GM20431 (cell line): Measurements from ENCODE around the gene KIAA0930.

Source experiments
- in situ Hi-C: fragments of 300-500 bp; cut with MseI, MboI; formaldehyde crosslinking; loops from one replicate; pipeline ENCODE4 v1.15.0; 2020; ENCODE audit warnings: low sequenced_read_pairs; ENCODE audit not compliant: unreplicated experiment

Gene KIAA0930

DNA sequence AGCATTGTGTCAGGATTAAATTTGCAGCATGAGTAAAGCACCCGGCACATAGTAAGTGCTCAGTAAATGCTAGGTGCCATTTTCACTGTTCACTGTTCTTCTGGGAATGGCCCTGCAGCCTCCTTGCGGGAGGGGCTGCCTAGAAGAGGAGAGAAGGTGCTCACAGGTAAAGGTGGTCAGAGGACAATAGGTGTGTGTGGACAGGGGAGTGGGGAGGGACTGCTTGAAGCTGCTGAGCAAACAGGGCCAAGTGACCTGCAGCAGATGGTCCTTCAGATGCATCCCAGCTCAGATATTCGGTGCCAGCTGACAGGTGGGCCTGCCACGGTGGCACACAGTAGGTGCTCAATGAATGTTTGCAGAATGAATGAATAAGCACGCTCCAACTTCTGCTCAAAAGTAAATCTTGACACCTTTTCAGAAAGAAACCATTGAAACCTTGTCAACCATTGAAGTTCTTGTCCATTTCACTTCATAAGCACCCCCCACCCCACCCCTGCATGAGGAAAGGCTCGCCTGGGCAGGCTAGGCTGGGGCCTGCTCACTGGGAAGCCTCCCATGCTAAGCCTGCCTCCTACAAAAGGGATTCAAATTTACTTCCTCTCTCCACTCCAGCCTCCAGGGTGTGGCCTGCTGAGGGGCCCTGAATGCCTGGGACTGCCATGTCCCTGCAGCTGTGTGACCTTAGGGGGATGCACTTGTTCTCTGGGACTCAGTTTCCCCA, 1.6 kb downstream of the KIAA0930 start:
- in situ Hi-C loops = no loop called here

DNA sequence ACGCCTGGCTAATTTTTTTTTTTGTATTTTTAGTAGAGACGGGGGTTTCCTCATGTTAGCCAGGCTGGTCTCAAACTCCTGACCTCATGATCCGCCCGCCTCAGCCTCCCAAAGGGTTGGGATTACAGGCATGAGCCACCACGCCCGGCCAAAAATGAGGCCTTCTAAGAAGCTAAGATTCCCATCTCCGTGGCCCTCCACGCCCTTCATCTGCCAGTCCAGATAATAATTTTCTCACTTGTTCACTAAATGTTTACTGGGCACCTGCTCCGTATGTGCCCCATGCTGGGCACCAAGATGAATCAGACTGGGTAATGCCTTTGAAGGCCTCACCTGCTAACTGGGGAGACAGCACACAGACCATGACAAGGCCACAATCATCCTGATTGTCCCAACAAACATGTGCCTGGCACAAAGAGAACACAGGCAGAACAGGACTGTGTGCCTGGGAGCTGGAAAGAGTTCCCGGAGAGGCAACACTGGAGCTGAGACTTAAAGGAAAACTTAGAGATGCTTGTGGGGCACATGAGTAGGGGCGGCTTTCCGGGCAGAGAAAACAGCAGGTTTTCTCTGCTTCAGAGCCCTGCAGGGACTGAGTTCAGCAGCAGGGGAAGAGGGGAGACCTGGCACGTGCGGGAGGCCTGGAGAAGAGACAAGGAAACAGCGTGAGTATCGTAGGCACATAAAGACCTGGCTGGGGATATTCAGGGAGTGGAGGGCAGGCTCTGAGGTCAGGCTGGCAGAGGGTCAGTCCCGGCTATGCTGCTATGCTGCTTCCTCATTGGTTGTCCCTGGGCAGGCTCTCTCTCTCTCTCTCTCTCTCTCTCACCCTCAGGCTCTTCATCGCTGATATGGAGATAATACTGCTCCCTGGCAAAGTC, 2.4 kb downstream of the KIAA0930 start:
- in situ Hi-C loops = no loop called here

- in situ Hi-C loops = no loop called here
These were observed 3.4 kb downstream of the KIAA0930 start for GRCh38 chr22:45237065-45237990.

GRCh38 chr22:45235851-45236342, 4.8 kb downstream of the KIAA0930 start:
- in situ Hi-C loops = no loop called here

DNA sequence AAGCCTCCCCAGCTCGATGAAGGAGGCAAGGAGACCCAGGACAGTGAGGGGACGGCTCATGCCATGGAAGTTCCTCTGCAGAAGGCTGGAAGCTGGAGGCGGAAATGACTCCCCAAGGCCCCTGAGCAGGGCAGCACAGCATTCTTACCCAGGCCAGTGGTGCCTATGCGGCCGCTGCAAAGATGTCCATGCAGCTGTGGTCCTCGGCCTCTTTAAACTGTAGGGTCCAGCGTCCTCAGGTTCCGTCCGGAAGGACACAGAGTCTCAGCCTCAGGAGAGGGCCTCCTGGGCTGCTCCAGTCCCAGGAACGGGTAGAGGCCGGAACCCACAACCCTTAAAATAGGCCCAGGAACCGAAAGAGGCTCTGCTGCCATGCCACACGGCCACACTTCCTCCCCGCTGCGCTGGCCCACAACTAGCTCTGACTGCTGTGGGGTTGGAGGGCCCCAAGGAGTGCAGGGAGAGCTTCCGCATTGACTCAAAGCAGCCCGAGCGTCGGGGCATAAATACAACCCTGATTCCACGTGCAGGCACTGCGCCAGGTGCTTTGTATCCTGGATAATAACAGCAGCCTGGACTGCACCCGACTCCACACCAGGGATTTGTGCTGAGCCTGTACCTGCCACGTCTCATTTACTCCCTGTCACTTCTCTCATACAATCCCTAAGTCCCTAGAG, 5.5 kb downstream of the KIAA0930 start:
- in situ Hi-C loops = no loop called here

DNA sequence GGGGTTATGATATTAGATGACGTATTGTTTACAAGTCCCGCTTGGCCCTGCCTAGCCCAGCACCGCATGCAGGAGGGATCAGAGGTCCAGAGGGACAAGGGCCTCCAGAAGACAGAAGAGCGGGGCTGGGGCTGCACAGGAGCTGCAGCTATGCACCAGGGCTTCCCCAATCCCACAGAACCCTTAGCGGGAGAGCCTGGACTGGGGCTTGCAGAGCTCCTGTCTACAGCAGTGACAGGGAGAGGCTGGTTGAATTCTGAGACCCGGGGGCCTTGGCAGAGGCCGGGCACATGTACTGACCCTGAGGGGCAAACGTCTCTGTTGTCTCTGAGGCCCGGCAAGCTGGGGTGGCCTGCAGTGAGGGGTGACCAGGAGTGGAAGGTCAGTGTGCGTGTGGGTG, 6.9 kb downstream of the KIAA0930 start:
- in situ Hi-C loops = no loop called here

- in situ Hi-C loops = no loop called here
These were observed 7.3 kb downstream of the KIAA0930 start for GRCh38 chr22:45233386-45233785.

GRCh38 chr22:45231293-45231692, 9.4 kb downstream of the KIAA0930 start:
- in situ Hi-C loops = no loop called here

DNA sequence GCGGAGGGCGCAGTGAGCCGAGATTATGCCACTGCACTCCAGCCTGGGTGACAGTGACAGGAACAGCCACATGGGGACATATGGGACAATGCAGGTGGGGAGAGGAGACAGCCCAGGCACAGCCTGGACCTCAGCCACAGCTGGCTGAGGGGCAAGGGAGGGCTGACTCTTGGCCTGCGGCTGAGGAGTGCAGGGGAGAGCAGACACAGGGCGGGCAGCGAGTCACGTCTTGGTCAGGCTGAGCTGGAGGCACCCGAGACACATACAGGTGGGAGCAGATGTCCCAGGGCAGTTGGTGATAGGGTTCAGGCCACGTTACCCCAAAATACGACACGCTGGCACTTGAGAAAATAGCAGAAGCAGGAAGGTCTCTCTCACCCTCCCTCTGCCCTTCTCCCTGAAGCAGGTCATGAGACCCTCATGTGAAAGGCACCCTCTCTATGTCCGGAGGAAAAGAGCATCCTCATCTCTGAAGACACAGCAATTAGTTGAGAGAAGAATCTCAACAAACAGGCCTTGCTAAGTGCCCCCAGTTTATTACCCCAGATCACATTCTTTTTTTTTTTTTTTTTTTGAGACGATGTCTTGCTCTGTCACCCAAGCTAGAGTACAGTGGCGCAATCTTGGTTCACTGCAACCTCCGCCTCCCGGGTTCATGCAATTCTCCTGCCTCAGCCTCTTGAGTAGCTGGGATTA, 10.5 kb downstream of the KIAA0930 start:
- in situ Hi-C loops = no loop called here

GRCh38 chr22:45229181-45229580, 11.5 kb downstream of the KIAA0930 start:
- in situ Hi-C loops = no loop called here

GRCh38 chr22:45228401-45228754, 12.3 kb downstream of the KIAA0930 start:
- in situ Hi-C loops = no loop called here

DNA sequence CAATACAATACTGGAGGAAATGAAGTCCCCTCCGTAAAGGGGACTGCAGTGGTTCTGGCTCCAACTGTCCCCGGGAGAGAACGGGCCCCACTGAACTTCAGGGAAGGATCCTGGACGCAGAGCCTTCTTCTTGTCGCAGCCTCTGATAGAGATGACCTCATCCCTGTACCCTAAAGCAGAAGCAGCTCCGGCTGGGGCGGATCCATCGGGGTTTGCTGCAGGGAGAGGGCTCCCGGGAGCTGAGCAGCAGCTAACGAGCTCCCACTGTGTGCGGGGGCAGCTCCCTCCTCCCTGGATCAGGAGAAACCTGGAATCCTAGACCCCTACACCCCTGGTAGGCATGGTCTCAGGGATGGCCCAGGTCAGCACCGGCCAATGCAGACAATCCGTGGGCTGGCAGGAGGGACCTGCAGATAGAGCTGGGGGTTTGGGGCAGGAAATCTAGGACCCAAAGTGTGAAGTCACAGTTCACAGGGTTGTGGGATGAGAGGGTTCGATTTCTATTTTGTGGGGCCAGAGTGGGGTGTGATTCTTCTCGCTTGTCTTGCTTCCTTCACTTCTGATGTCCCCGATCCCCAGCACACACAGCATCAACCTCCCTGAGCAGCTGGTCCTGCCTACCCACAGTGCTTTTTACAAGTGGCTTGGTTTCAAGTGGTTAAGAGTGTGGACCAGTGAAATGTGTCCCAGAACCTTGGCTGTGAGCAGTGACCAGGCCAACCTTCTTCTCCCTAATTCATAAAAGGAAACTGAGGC, 12.9 kb downstream of the KIAA0930 start:
- in situ Hi-C loops = no loop called here

- in situ Hi-C loops = no loop called here
These were observed 14.0 kb downstream of the KIAA0930 start for GRCh38 chr22:45226503-45227186.

- in situ Hi-C loops = no loop called here
These were observed 14.8 kb downstream of the KIAA0930 start for GRCh38 chr22:45225732-45226502.

DNA sequence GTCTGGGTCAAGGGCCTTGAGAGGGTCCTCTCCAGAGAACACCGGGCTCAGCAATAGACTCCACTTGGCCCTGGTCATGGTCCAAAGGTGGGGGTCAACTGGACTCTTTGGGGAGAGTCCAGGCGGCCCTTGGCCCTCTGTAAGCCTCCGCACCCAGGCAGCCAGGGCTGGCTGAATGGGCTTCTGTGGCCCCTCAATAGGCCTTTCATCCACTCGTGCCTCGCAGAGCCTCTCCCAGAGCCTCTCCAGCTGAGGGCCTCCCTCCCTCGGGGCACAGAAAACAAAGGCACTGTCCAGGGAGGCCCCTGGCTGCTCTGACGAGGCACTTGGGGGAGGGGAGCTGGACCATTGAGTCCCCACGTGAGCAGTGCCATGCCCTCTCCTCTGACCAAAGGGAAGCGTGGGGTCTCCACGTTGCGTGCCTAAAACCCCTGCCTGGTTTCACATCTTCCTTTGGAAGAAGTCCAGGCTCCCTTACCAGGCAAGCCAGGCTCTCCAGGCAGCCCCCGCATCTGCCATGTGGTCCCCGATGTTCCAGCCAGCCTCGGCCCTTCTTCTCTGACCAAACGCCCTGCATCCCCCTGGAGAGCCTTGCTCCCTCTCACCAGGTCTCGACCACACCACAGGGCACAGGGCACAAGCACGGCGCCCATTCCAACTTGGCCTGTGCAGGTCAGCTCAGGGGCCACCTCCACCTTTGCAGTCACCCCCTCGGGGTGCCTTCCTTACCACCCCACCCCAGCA, 15.5 kb downstream of the KIAA0930 start:
- in situ Hi-C loops = no loop called here

GRCh38 chr22:45224331-45224730, 16.4 kb downstream of the KIAA0930 start:
- in situ Hi-C loops = no loop called here
